ENCODE measurements around the gene PCDHA5. TPM values are rescaled to one million over a fixed set of nuclear protein-coding genes. Genes with fewer than 3 reads are reported as not detected.
"Not testable (repeated sequence)": the region's sequence is repeated elsewhere in the genome, so short reads cannot be mapped to it uniquely, and the experiment has no call there.

The PCDHA5 gene
- total RNA-seq, 1 experiment from 2014 or later = 0.10 TPM

GRCh38 chr5:140802781-140803271 is 18.6 kb upstream of the PCDHA5 start:
- Histone ChIP-seq H3K27me3 (ENCODE audit: control insufficient read depth, insufficient read depth, low read length) (no peaks in the 10 kb centered on the region), H3K9me3 (ENCODE audit: control insufficient read depth, insufficient read depth, low read depth, low read length) (peaks cover 28% of the 10 kb centered on the region), H3K27ac (ENCODE audit: low read length) (no peak overlapping the region), H3K4me1 (ENCODE audit: control insufficient read depth, insufficient read depth, low read length) (no peaks in the 10 kb centered on the region), H3K36me3 (ENCODE audit: control insufficient read depth, insufficient read depth, low read length) (no peaks in the 10 kb centered on the region), H3K4me3 (ENCODE audit: low read depth in 2 of 2, low read length in 2 of 2) (no peak overlapping the region)
- BruUV-seq (replicated peaks) = no TSS peak
- DNase-seq (ENCODE audit: low read depth, low spot score) (no peak), ATAC-seq (no peak)
- CTCF ChIA-PET = no interaction called here
- POLR2A ChIA-PET = no interaction called here
- no peak for TF ChIP-seq TCF7L2 (IDR thresholded peaks at IDR 0.05; ENCODE audit: low read depth, low read length)
- no peak for TF ChIP-seq SIN3A (IDR thresholded peaks at IDR 0.05; ENCODE audit: borderline replicate concordance, insufficient read depth, low read depth, low read length)
- TF ChIP-seq POLR2AphosphoS5 (IDR thresholded peaks at IDR 0.05; ENCODE audit: low read depth, low read length) = no peak
- no peak for TF ChIP-seq REST (IDR thresholded peaks at IDR 0.05; ENCODE audit: insufficient read depth in 1 of 2, low read depth in 2 of 2, low read length in 1 of 2)
- TF ChIP-seq CTCF (IDR thresholded peaks at IDR 0.05) = no peak
- in situ Hi-C loops (cut with HindIII; ENCODE audit: low pct_unique_long_range_greater_than_20kb, low sequenced_read_pairs) (no loop called here), intact Hi-C loops (cut with micrococcal nuclease; ENCODE audit: unreplicated experiment) (no loop called here)

- no peak within 1 kb of the TSS for H3K27ac ChIP-seq (ENCODE audit: low read length)
- H3K4me3 ChIP-seq (ENCODE audit: low read depth in 2 of 2, low read length in 2 of 2) = peak within 1 kb of the TSS; percentile 54 to 61
- CTCF ChIA-PET = interaction anchor here (0.6 kb wide), 1 partner anchor 9 kb away, joined by 3 read pairs; no protein-coding TSS in a partner anchor
- TF ChIP-seq CTCF (IDR thresholded peaks at IDR 0.05) (peak; percentile 79), REST (IDR thresholded peaks at IDR 0.05; ENCODE audit: insufficient read depth in 1 of 2, low read depth in 2 of 2, low read length in 1 of 2) (no peak)
- no TSS peak for BruUV-seq (replicated peaks)
- intact Hi-C loops (cut with micrococcal nuclease; ENCODE audit: unreplicated experiment) = loop anchor here (2.0 kb wide), 1 partner anchor 234 kb away; no protein-coding TSS in a partner anchor
- POLR2A ChIA-PET = no interaction called here
- no peaks in the 10 kb centered on the region for H3K4me1 ChIP-seq (ENCODE audit: control insufficient read depth, insufficient read depth, low read length)
- no peaks in the 10 kb centered on the region for H3K27me3 ChIP-seq (ENCODE audit: control insufficient read depth, insufficient read depth, low read length)
- H3K36me3 ChIP-seq (ENCODE audit: control insufficient read depth, insufficient read depth, low read length) = no peaks in the 10 kb centered on the region
- H3K9me3 ChIP-seq (ENCODE audit: control insufficient read depth, insufficient read depth, low read depth, low read length) = peaks cover 3% of the 10 kb centered on the region; the same call in 1 of the 2 replicates
- DNase-seq (ENCODE audit: low read depth, low spot score) (no peak), ATAC-seq (peak; percentile 95)
- in situ Hi-C loops (cut with HindIII; ENCODE audit: low pct_unique_long_range_greater_than_20kb, low sequenced_read_pairs) = no loop called here
Observed at GRCh38 chr5:140806834-140807775, 14.3 kb upstream of the PCDHA5 start, which contains the start of gene PCDHA4. Gene PCDHA4, plus strand, starts transcription at chr5:140807068.

- POLR2A ChIA-PET; H3K9me3 ChIP-seq (ENCODE audit: control insufficient read depth, insufficient read depth, low read depth, low read length); CTCF ChIA-PET; H3K4me3 ChIP-seq (ENCODE audit: low read depth in 2 of 2, low read length in 2 of 2); H3K27me3 ChIP-seq (ENCODE audit: control insufficient read depth, insufficient read depth, low read length); H3K27ac ChIP-seq (ENCODE audit: low read length); in situ Hi-C loops (cut with HindIII; ENCODE audit: low pct_unique_long_range_greater_than_20kb, low sequenced_read_pairs); H3K36me3 ChIP-seq (ENCODE audit: control insufficient read depth, insufficient read depth, low read length); BruUV-seq (replicated peaks); intact Hi-C loops (cut with micrococcal nuclease; ENCODE audit: unreplicated experiment); DNase-seq (ENCODE audit: low read depth, low spot score); H3K4me1 ChIP-seq (ENCODE audit: control insufficient read depth, insufficient read depth, low read length); ATAC-seq: not testable (repeated sequence)
Observed at GRCh38 chr5:140808241-140808888, 13.0 kb upstream of the PCDHA5 start.

Data from Panc1 (cell line).